ENCODE data around the gene DIP2C.
"Not testable (repeated sequence)": the region's sequence is repeated elsewhere in the genome, so short reads cannot be mapped to it uniquely, and the experiment has no call there.

The DIP2C gene

GRCh38 chr10:356452-356851 lies 333.0 kb downstream of the DIP2C start:
- no peak for DNase-seq (ENCODE audit: low read depth in 2 of 2)

- DNase-seq (ENCODE audit: low read depth in 2 of 2): no peak
Measured at GRCh38 chr10:354901-355617, 334.4 kb downstream of the DIP2C start.

DNA sequence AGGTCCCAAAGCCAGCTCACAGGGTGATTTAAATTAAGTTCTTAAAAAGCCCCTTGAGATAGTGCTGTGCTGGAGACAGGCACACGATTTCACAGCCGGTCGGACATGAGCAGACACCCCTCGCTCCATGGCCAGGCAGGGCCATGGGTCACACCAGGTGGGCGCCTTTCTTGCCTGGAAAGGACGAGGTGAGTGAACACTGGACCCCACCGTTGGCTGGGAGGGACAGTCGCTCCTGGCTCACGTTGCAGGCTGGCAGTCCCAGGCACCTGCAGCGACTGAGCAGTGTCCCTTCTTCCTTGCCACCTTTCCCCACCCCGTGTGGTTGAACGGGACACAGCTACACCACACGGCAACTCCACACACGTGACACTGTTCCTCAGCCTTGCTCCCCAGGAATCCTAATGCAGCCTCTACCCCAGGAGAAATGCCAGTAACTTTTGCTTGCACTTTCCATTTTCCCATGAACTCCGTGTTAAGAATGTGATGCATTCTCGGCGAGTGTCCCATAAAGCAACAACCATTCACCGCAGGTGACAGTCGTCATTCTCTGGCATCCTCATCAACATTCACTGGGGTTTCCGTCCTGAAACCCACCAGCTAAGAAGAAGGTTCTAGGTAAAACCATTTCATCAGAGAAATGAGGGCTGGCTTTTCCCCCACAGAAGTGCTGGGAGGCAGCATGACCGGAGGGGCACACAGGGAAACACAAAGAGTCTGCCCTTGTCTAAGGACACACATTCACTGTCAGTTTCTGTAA lies 336.8 kb downstream of the DIP2C start:
- DNase-seq (ENCODE audit: low read depth in 2 of 2): no peak

DNA sequence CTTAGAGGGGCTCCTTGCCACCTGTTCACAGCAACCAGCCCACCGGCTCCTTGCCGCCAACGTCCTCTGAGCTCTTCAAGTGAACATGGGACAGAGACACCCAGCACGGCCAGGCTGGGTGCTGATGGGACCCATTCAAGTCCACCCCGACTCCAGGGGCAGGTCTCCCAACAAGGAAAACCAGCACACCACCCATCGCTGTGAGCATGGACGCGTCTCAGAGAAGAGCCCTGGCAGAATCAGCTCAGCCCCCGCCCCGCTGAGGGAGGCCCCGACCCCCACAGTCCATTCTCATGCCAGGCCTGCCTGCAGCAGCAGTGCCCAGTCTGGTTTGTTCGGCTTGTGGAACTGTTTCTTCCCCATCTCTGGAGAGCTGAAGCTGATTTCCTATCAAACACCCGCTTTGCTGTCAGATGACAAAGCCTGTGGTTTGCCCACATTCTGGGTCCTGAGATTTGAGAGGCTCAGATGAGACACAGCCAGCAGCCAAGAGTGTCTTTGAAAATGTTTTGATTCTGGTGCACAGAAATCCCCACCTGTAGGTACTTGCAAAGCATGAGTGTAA lies 337.6 kb downstream of the DIP2C start:
- DNase-seq (ENCODE audit: low read depth in 2 of 2): no peak

DNA sequence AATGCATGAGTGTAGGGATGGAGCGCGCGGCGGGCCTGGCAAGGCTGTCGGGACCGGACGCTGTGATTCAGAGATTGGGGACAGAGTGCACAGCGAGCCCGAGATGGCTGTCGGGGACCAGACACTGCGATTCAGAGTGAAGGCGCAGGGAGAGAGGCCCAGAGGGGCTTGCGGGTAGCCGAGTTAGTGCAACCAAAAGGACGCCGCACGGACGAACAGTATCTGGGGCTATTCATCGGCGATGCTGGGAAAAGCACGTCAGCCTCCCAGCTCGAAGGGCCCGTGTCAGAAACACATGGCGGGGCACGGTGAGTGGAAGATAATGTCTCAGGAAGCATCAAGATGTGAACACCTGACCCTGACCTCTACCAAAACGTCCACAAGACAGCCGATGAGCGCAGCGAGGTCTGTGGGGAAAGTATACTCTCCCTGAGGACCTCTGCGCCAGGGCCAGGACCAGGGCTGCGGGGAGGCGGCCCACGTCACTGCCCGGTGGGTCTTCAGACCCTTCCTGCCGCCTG lies 338.4 kb downstream of the DIP2C start:
- no peak for DNase-seq (ENCODE audit: low read depth in 2 of 2)

GRCh38 chr10:349081-349480 lies 340.4 kb downstream of the DIP2C start:
- no peak for DNase-seq (ENCODE audit: low read depth in 2 of 2)

- no peak for DNase-seq (ENCODE audit: low read depth in 2 of 2)
Measured at GRCh38 chr10:348456-348855, 341.0 kb downstream of the DIP2C start.

DNA sequence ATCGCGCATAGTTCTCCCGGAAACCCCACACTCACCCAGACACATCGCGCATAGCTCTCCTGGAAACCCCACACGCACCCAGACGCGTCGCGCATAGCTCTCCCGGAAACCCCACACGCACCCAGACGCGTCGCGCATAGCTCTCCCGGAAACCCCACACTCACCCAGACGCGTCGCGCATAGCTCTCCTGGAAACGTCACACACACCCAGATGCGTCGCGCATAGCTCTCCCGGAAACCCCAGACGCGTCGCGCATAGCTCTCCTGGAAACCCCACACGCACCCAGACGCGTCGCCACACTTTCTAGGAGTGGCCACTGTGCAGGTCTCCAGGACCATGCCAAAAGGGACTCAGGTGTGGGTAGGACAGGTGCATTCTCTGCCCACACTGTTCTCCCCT lies 341.7 kb downstream of the DIP2C start:
- DNase-seq (ENCODE audit: low read depth in 2 of 2): not testable (repeated sequence)

DNA sequence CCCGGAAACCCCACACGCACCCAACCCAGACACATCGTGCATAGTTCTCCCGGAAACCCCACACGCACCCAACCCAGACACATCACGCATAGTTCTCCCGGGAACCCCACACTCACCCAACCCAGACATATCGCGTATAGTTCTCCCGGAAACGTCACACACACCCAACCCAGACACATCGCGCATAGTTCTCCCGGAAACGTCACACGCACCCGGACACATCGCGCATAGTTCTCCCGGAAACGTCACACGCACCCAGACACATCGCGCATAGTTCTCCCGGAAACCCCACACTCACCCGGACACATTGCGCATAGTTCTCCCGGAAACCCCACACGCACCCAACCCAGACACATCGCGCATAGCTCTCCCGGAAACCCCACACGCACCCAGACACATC lies 342.3 kb downstream of the DIP2C start:
- not testable (repeated sequence) for DNase-seq (ENCODE audit: low read depth in 2 of 2)

GRCh38 chr10:344582-345200 lies 344.8 kb downstream of the DIP2C start:
- no peak for DNase-seq (ENCODE audit: low read depth in 2 of 2)

- DNase-seq (ENCODE audit: low read depth in 2 of 2): no peak
Measured at GRCh38 chr10:343231-344220, 345.9 kb downstream of the DIP2C start.

- no peak for DNase-seq (ENCODE audit: low read depth in 2 of 2)
Measured at GRCh38 chr10:341081-341740, 348.3 kb downstream of the DIP2C start.

DNA sequence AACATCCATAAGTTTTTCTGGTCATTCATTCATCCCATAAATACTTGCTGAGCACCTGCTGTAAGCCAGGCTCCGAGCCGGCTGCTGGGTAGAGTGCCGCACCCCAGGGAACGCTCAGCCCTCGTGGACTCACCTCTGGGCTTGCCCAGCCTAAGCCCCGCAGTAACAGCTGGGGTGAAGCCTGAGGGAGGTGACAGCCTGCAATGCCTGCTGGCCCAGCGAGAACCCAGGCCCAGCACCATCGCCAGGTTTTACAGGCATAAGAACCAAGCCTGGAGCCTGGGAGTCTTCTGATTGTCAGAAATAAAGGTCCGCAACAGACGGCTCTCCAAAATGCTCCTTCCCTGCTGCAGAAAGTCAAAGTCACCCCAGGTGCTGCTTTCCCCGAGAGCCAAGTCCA lies 348.8 kb downstream of the DIP2C start:
- no peak for DNase-seq (ENCODE audit: low read depth in 2 of 2)

DNA sequence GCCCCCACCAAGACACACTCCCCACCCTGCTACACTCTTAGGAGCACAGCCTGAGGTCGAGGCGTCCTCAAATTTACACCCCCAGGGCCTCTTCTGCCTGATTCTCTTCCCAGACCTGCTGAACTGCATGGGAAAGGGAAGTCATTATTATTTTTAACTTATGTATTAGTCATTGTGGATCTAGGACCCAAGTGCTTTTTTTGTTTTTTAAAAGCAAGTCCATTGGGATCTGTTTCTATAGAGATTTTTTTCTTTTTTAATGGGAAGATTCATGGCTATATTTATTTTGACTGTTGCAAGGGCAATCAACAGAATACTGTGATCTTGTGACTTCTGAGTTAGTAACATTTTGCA lies 350.5 kb downstream of the DIP2C start:
- DNase-seq (ENCODE audit: low read depth in 2 of 2): no peak

GRCh38 chr10:338171-339037 lies 351.1 kb downstream of the DIP2C start:
- DNase-seq (ENCODE audit: low read depth in 2 of 2): no peak

- no peak for DNase-seq (ENCODE audit: low read depth in 2 of 2)
Measured at GRCh38 chr10:336247-336646, 353.2 kb downstream of the DIP2C start.

DNA sequence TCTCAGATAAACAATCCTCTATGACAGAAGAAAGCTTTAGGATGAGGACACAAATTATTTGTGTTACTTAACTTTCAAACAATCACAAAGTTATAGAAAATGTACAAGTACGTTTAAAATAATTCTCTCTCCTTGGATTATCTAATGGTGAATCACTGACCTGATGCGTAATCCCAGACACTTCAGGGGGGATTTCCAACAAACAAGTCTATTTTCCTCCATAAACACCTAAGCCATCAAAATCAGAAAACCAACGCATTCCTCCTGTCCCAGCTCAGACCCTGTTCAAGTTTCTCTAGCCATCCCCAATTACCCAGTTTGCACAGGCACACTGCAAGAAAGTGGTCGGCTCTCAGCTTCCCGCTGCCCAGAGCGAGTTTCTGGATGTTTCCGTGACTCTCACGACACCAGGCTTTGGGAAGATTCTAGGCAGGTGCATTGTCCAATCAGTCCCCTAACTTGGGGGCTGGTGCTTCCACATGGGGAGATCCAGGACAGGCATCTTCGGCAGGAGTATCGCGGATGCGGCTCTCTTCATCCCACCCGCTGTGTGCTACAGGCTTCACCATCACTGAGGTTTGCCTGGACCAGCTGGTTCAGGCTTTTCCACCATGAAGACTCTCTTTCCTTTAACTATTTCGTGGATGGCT lies 354.2 kb downstream of the DIP2C start:
- no peak for DNase-seq (ENCODE audit: low read depth in 2 of 2)

DNA sequence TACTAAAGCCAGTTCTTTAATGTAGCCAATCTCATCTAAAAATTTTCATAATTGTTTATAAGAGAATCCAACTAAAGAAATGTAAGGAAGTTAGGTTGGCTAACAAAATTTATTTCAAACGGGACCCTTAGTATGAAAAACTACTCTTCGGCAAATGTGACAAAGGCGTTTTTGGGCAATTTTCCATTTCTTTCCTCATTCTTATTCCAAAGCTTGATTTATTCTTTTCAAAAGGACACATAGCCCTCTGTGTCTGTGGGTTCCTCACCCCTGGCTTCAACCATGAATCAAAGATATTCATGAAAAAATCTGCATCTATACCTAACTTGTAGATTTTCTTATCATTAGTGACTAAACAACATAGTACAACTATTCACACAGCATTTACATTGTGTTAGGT lies 358.3 kb downstream of the DIP2C start:
- DNase-seq (ENCODE audit: low read depth in 2 of 2): no peak

Data from stimulated activated CD4-positive, alpha-beta T cell treated with anti-CD3 and anti-CD28 coated beads, Interleukin-1b, Interleukin-23, amount 100 ng/mL, for 4 hours (primary cell).